PC-3 (cell line): ENCODE measurements around the gene EYS. TPM values are rescaled to one million over a fixed set of nuclear protein-coding genes. Genes with fewer than 3 reads are reported as not detected.

Source experiments
- ATAC-seq: fragments of 200-7000 bp; cut with Tn5 transposase; 2 replicates; pipeline ENCODE4 v1.9.1; 2020; ENCODE audit warnings: mild to moderate bottlenecking, moderate library complexity
- BruUV-seq: library from RNA; stranded (reverse); fragments of 400-500 nt; replicated peaks from 2 replicates; lab custom pipeline; 2021; lab: Mats Ljungman, UMichigan
- CTCF ChIA-PET: fragments of 300-600 bp; sonication (Branson Sonifier 250); formaldehyde crosslinking; loops from one replicate; lab custom pipeline; 2022; ENCODE audit warnings: antibody characterized with exemption; lab: Charles Lee
- POLR2A ChIA-PET: fragments of 300-600 bp; sonication (Branson Sonifier 250); formaldehyde crosslinking; loops from one replicate; lab custom pipeline; 2022; ENCODE audit warnings: antibody characterized with exemption; ENCODE audit not compliant: unreplicated experiment; lab: Charles Lee
- DNase-seq: peaks from one replicate; pipeline ENCODE4 v3.0.0-alpha.2; 2015
- H2AFZ ChIP-seq: fragments of 300-600 bp; sonication (generic); 2 replicates; pipeline ENCODE4 v1.6.0; 2016; ENCODE audit warnings: antibody characterized with exemption, low read length
- H3F3A ChIP-seq: fragments of 300-600 bp; sonication (generic); one replicate; pipeline ENCODE4 v1.6.0; 2017; ENCODE audit warnings: antibody characterized with exemption, low read length, control low read depth, mild to moderate bottlenecking; ENCODE audit not compliant: unreplicated experiment
- H3K27ac ChIP-seq: fragments of 300-600 bp; sonication (generic); 2 replicates; pipeline ENCODE4 v1.5.1; 2016; ENCODE audit warnings: mild to moderate bottlenecking, low read length
- H3K27me3 ChIP-seq: fragments of 300-600 bp; sonication (generic); 2 replicates; pipeline ENCODE4 v1.6.1; 2016; ENCODE audit warnings: low read length, mixed read lengths
- H3K36me3 ChIP-seq: fragments of 300-600 bp; sonication (generic); 2 replicates; pipeline ENCODE4 v1.6.1; 2016; ENCODE audit warnings: low read depth, mixed run types, low read length, mixed read lengths
- H3K4me1 ChIP-seq: fragments of 300-600 bp; sonication (generic); 2 replicates; pipeline ENCODE4 v1.5.1; 2016; ENCODE audit warnings: low read length; ENCODE audit not compliant: insufficient read depth
- H3K4me2 ChIP-seq: fragments of 300-600 bp; sonication (generic); 2 replicates; pipeline ENCODE4 v1.6.0; 2016; ENCODE audit warnings: low read length
- H3K4me3 ChIP-seq: fragments of 300-600 bp; sonication (generic); 2 replicates; pipeline ENCODE4 v1.5.1; 2016; ENCODE audit warnings: mild to moderate bottlenecking, low read length, mixed read lengths
- H3K79me2 ChIP-seq: fragments of 300-600 bp; sonication (generic); 2 replicates; pipeline ENCODE4 v1.6.1; 2017; ENCODE audit warnings: low read length, mixed read lengths
- H3K9ac ChIP-seq: fragments of 300-600 bp; sonication (generic); 2 replicates; pipeline ENCODE4 v1.6.0; 2016; ENCODE audit warnings: mild to moderate bottlenecking, low read length
- H3K9me2 ChIP-seq: fragments of 300-600 bp; sonication (generic); replicated peaks from 2 replicates; pipeline ENCODE4 v1.6.1; 2016; ENCODE audit warnings: mixed run types, low read length, mixed read lengths
- H3K9me3 ChIP-seq: fragments of 300-600 bp; sonication (generic); 2 replicates; pipeline ENCODE4 v1.6.1; 2016; ENCODE audit warnings: low read length, mixed read lengths
- H4K20me1 ChIP-seq: fragments of 300-600 bp; sonication (generic); 2 replicates; pipeline ENCODE4 v1.6.1; 2016; ENCODE audit warnings: low read length, mixed read lengths
- EZH2 ChIP-seq: fragments of 300-600 bp; sonication (generic); IDR thresholded peaks from one replicate; pipeline ENCODE4 v1.6.1; 2017; ENCODE audit warnings: antibody characterized with exemption, mild to moderate bottlenecking, low read length; ENCODE audit not compliant: unreplicated experiment
- EZH2phosphoT487 ChIP-seq: fragments of 300-600 bp; sonication (generic); IDR thresholded peaks from 2 replicates; pipeline ENCODE4 v1.6.1; 2018; ENCODE audit warnings: mild to moderate bottlenecking, antibody characterized with exemption, low read length, borderline replicate concordance
- intact Hi-C: fragments of 100-400 bp; cut with micrococcal nuclease; formaldehyde crosslinking; loops from 2 replicates; pipeline ENCODE4 v1.9.0; 2023
- total RNA-seq: library from RNA; depleted of rRNA; stranded (reverse); fragments of >200 nt; gene quantifications from 2 replicates; pipeline ENCODE4 v1.2.3, GENCODE V29; 2014
- TF ChIP-seq, protein P1 (sequence below): fragments of 300-600 bp; sonication (generic); conservative IDR thresholded peaks from 2 replicates; pipeline ENCODE4 v1.5.1; 2017; ENCODE audit warnings: antibody characterized with exemption, low read depth, mild to moderate bottlenecking, low read length

Gene EYS
- total RNA-seq, 1 experiment from 2014 or later: 0.07 TPM

- no peak overlapping the region for H3K4me3 ChIP-seq
- H3F3A ChIP-seq: no peaks in the 10 kb centered on the region
- intact Hi-C loops: no loop called here
- CTCF ChIA-PET: no interaction called here
- no peak overlapping the region for H3K9ac ChIP-seq
- peaks cover 30% of the 10 kb centered on the region; the same call in 1 of the 2 replicates for H3K79me2 ChIP-seq
- no TSS peak for BruUV-seq
- ATAC-seq (no peak), DNase-seq (no peak)
- H3K36me3 ChIP-seq: no peaks in the 10 kb centered on the region
- H3K4me2 ChIP-seq: no peak overlapping the region
- no peaks in the 10 kb centered on the region for H3K27me3 ChIP-seq
- TF ChIP-seq EZH2phosphoT487: no peak
- no peak for TF ChIP-seq EZH2
- TF ChIP-seq, protein P1, sequence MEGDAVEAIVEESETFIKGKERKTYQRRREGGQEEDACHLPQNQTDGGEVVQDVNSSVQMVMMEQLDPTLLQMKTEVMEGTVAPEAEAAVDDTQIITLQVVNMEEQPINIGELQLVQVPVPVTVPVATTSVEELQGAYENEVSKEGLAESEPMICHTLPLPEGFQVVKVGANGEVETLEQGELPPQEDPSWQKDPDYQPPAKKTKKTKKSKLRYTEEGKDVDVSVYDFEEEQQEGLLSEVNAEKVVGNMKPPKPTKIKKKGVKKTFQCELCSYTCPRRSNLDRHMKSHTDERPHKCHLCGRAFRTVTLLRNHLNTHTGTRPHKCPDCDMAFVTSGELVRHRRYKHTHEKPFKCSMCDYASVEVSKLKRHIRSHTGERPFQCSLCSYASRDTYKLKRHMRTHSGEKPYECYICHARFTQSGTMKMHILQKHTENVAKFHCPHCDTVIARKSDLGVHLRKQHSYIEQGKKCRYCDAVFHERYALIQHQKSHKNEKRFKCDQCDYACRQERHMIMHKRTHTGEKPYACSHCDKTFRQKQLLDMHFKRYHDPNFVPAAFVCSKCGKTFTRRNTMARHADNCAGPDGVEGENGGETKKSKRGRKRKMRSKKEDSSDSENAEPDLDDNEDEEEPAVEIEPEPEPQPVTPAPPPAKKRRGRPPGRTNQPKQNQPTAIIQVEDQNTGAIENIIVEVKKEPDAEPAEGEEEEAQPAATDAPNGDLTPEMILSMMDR: no peak
- no peak overlapping the region for H2AFZ ChIP-seq
- no peak overlapping the region for H3K27ac ChIP-seq
- no peaks in the 10 kb centered on the region for H4K20me1 ChIP-seq
- H3K4me1 ChIP-seq: no peaks in the 10 kb centered on the region
- no peaks in the 10 kb centered on the region for H3K9me2 ChIP-seq
- no peaks in the 10 kb centered on the region for H3K9me3 ChIP-seq
- POLR2A ChIA-PET: no interaction called here
These were observed 2032.4 kb downstream of the EYS start for GRCh38 chr6:63674635-63675034.

GRCh38 chr6:63673692-63674091, 2033.3 kb downstream of the EYS start:
- BruUV-seq: no TSS peak
- Histone ChIP-seq H4K20me1 (no peaks in the 10 kb centered on the region), H3K36me3 (no peaks in the 10 kb centered on the region), H3F3A (no peaks in the 10 kb centered on the region), H3K79me2 (peaks cover 29% of the 10 kb centered on the region; the same call in 1 of the 2 replicates), H3K9ac (no peak overlapping the region), H3K9me3 (no peaks in the 10 kb centered on the region), H3K9me2 (no peaks in the 10 kb centered on the region), H3K4me3 (no peak overlapping the region), H3K4me2 (no peak overlapping the region), H3K27ac (no peak overlapping the region), H2AFZ (no peak overlapping the region), H3K4me1 (no peaks in the 10 kb centered on the region), H3K27me3 (no peaks in the 10 kb centered on the region)
- intact Hi-C loops: no loop called here
- TF ChIP-seq EZH2phosphoT487 (no peak), EZH2 (no peak)
- TF ChIP-seq, protein P1: no peak
- ChIA-PET POLR2A (no interaction called here), CTCF (no interaction called here)
- no peak for ATAC-seq
- DNase-seq: no peak

DNA sequence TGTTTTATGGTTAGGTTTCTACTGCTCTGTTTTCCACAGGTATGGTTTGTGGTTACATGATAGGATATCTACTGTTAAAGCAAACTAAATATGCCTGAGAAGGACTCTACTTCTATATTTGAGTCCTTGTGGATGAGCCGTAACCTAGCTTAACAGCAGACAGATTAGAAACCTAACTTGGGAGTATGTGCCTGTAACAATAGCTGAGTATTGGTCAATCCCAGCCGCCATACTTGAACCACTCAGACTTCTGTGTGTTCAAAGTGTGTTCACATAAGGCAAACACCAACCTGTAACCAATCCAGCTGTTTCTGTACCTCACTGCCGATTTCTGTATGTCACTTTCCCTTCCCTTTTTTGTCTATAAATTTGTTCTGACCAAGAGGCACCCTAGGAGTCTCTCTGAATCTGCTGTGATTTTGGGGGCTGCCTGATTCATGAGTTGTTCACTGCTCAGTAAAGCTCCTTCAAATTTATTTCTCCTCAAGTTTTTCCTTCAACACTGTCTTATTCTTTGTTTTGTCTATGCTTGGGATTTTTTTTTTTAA, 2034.4 kb downstream of the EYS start:
- no peaks in the 10 kb centered on the region for H3K9me2 ChIP-seq
- ATAC-seq: no peak
- TF ChIP-seq EZH2phosphoT487 (no peak), EZH2 (no peak)
- TF ChIP-seq, protein P1: no peak
- DNase-seq: no peak
- no peaks in the 10 kb centered on the region for H3K36me3 ChIP-seq
- H3K4me1 ChIP-seq: no peaks in the 10 kb centered on the region
- H3F3A ChIP-seq: no peaks in the 10 kb centered on the region
- H3K27me3 ChIP-seq: no peaks in the 10 kb centered on the region
- no peak overlapping the region for H3K4me3 ChIP-seq
- peaks cover 27% of the 10 kb centered on the region for H3K79me2 ChIP-seq
- no peak overlapping the region for H3K27ac ChIP-seq
- CTCF ChIA-PET: no interaction called here
- H2AFZ ChIP-seq: no peak overlapping the region
- POLR2A ChIA-PET: no interaction called here
- intact Hi-C loops: no loop called here
- no TSS peak for BruUV-seq
- H3K4me2 ChIP-seq: no peak overlapping the region
- no peaks in the 10 kb centered on the region for H4K20me1 ChIP-seq
- no peak overlapping the region for H3K9ac ChIP-seq
- H3K9me3 ChIP-seq: no peaks in the 10 kb centered on the region
